HG02884 (cell line): Measurements from ENCODE around the gene CYB5R4.

Experiments used
- ATAC-seq: cut with Tn5 transposase; IDR thresholded peaks from one replicate; pipeline ENCODE4 v1.9.1; 2021; ENCODE audit warnings: mild to moderate bottlenecking, moderate library complexity; ENCODE audit not compliant: unreplicated experiment

Gene CYB5R4

GRCh38 chr6:83976037-83976755, 116.7 kb downstream of the CYB5R4 start:
- ATAC-seq: no peak

GRCh38 chr6:83976871-83977270, 117.4 kb downstream of the CYB5R4 start:
- ATAC-seq: no peak

- no peak for ATAC-seq
Measured at GRCh38 chr6:83978324-83978734, 118.8 kb downstream of the CYB5R4 start.

GRCh38 chr6:83978997-83979396, 119.5 kb downstream of the CYB5R4 start:
- no peak for ATAC-seq

- no peak for ATAC-seq
Measured at GRCh38 chr6:83984411-83984810, 124.9 kb downstream of the CYB5R4 start.

- ATAC-seq: no peak
Measured at GRCh38 chr6:83985308-83985713, 125.8 kb downstream of the CYB5R4 start.

- ATAC-seq: no peak
Measured at GRCh38 chr6:83985715-83986114, 126.2 kb downstream of the CYB5R4 start.

GRCh38 chr6:83998021-83998584, 138.6 kb downstream of the CYB5R4 start:
- ATAC-seq: no peak

GRCh38 chr6:84001119-84001518, 141.6 kb downstream of the CYB5R4 start:
- no peak for ATAC-seq

GRCh38 chr6:84002226-84002625, 142.7 kb downstream of the CYB5R4 start:
- no peak for ATAC-seq

- ATAC-seq: no peak
Measured at GRCh38 chr6:84003131-84003530, 143.6 kb downstream of the CYB5R4 start.

- no peak for ATAC-seq
Measured at GRCh38 chr6:84003654-84004053, 144.2 kb downstream of the CYB5R4 start.

GRCh38 chr6:84007871-84008270, 148.4 kb downstream of the CYB5R4 start:
- ATAC-seq: no peak

- no peak for ATAC-seq
Measured at GRCh38 chr6:84013354-84013753, 153.9 kb downstream of the CYB5R4 start.

GRCh38 chr6:84013931-84014330, 154.4 kb downstream of the CYB5R4 start:
- no peak for ATAC-seq

GRCh38 chr6:84016029-84016428, 156.5 kb downstream of the CYB5R4 start:
- no peak for ATAC-seq
